ENCODE data around the gene RIN3.

GRCh38 chr14:92573761-92574498 lies 60.3 kb downstream of the RIN3 start:
- TF ChIP-seq CHD2 (IDR thresholded peaks at IDR 0.05; ENCODE audit: borderline replicate concordance, low read depth, low read length) (no peak), EP300 (IDR thresholded peaks at IDR 0.05; ENCODE audit: borderline replicate concordance in 1 of 2, control insufficient read depth in 1 of 2, low read depth in 2 of 2, low read length in 2 of 2) (no peak), HDAC6 (IDR thresholded peaks at IDR 0.05; ENCODE audit: unreplicated experiment) (no peak), RCOR1 (conservative IDR thresholded peaks at IDR 0.05; ENCODE audit: low read depth, low read length) (no peak), NRF1 (conservative IDR thresholded peaks at IDR 0.05; ENCODE audit: low read depth, low read length) (no peak), ETV6 (conservative IDR thresholded peaks at IDR 0.05 in 1 of 2, IDR thresholded peaks at IDR 0.05 in 1 of 2; ENCODE audit: borderline replicate concordance in 1 of 2, low read depth in 1 of 2) (no peak), POLR2AphosphoS5 (IDR thresholded peaks at IDR 0.05; ENCODE audit: low read length) (no peak), REST (IDR thresholded peaks at IDR 0.05; ENCODE audit: low read depth, low read length) (no peak), DPF2 (IDR thresholded peaks at IDR 0.05) (no peak), SUZ12 (IDR thresholded peaks at IDR 0.05; ENCODE audit: unreplicated experiment) (no peak), RBBP5 (conservative IDR thresholded peaks at IDR 0.05) (no peak), STAT1 (conservative IDR thresholded peaks at IDR 0.05) (no peak)
- TF ChIP-seq, protein P1, sequence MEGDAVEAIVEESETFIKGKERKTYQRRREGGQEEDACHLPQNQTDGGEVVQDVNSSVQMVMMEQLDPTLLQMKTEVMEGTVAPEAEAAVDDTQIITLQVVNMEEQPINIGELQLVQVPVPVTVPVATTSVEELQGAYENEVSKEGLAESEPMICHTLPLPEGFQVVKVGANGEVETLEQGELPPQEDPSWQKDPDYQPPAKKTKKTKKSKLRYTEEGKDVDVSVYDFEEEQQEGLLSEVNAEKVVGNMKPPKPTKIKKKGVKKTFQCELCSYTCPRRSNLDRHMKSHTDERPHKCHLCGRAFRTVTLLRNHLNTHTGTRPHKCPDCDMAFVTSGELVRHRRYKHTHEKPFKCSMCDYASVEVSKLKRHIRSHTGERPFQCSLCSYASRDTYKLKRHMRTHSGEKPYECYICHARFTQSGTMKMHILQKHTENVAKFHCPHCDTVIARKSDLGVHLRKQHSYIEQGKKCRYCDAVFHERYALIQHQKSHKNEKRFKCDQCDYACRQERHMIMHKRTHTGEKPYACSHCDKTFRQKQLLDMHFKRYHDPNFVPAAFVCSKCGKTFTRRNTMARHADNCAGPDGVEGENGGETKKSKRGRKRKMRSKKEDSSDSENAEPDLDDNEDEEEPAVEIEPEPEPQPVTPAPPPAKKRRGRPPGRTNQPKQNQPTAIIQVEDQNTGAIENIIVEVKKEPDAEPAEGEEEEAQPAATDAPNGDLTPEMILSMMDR (IDR thresholded peaks at IDR 0.05 in 2 of 3, conservative IDR thresholded peaks at IDR 0.05 in 1 of 3; ENCODE audit: control insufficient read depth in 2 of 3, extremely low read depth in 1 of 3, insufficient read depth in 1 of 3, low read depth in 3 of 3, low read length in 3 of 3): no peak
